NCI-H1436 (cell line): ENCODE data around the gene MYH15.
"Not testable (repeated sequence)": the region's sequence is repeated elsewhere in the genome, so short reads cannot be mapped to it uniquely, and the experiment has no call there.

Experiments
- DNase-seq: peaks from one replicate; lab custom pipeline; 2025; lab: John Stamatoyannopoulos, UW

The MYH15 gene

GRCh38 chr3:108388136-108389132 lies 122.0 kb downstream of the MYH15 start:
- DNase-seq: peak; percentile 72

GRCh38 chr3:108387063-108387462 lies 123.3 kb downstream of the MYH15 start:
- peak; percentile 10 for DNase-seq

- no peak for DNase-seq
Measured at GRCh38 chr3:108383306-108383705, 127.1 kb downstream of the MYH15 start.

GRCh38 chr3:108381529-108382140 lies 128.8 kb downstream of the MYH15 start:
- DNase-seq: no peak

GRCh38 chr3:108380128-108380795 lies 130.1 kb downstream of the MYH15 start:
- peak; percentile 8 for DNase-seq

- DNase-seq: not testable (repeated sequence)
Measured at GRCh38 chr3:108378952-108379342, 131.4 kb downstream of the MYH15 start.

- DNase-seq: no peak
Measured at GRCh38 chr3:108378153-108378951, 132.0 kb downstream of the MYH15 start.

- DNase-seq: no peak
Measured at GRCh38 chr3:108377384-108377783, 133.0 kb downstream of the MYH15 start.

GRCh38 chr3:108376026-108376425 lies 134.4 kb downstream of the MYH15 start:
- DNase-seq: no peak

GRCh38 chr3:108359011-108359410 lies 151.4 kb downstream of the MYH15 start:
- no peak for DNase-seq

GRCh38 chr3:108357042-108357441 lies 153.4 kb downstream of the MYH15 start:
- no peak for DNase-seq

GRCh38 chr3:108354562-108354961 lies 155.8 kb downstream of the MYH15 start:
- no peak for DNase-seq

GRCh38 chr3:108352176-108352575 lies 158.2 kb downstream of the MYH15 start:
- DNase-seq: no peak

- DNase-seq: no peak
Measured at GRCh38 chr3:108346301-108347227, 163.8 kb downstream of the MYH15 start.

GRCh38 chr3:108345492-108346205 lies 164.7 kb downstream of the MYH15 start:
- DNase-seq: no peak

- no peak for DNase-seq
Measured at GRCh38 chr3:108343491-108343890, 166.9 kb downstream of the MYH15 start.

GRCh38 chr3:108342837-108343486 lies 167.4 kb downstream of the MYH15 start:
- no peak for DNase-seq

GRCh38 chr3:108341911-108342310 lies 168.5 kb downstream of the MYH15 start:
- no peak for DNase-seq

GRCh38 chr3:108338901-108339545 lies 171.4 kb downstream of the MYH15 start:
- DNase-seq: no peak
